ENCODE measurements around the gene ADGRL3. TPM values are rescaled to one million over a fixed set of nuclear protein-coding genes. Genes with fewer than 3 reads are reported as not detected.

ADGRL3 gene
- polyA plus RNA-seq: not detected

GRCh38 chr4:61200187-61200915, at the start of gene ADGRL3:
TSS of gene ADGRL3 (plus strand) at chr4:61200326.
- H3K27ac Mint-ChIP-seq: no peak within 1 kb of the TSS
- no peaks in the 10 kb centered on the region for H3K36me3 Mint-ChIP-seq
- H3K4me1 Mint-ChIP-seq: no peaks in the 10 kb centered on the region
- no peak within 1 kb of the TSS for H3K4me3 Mint-ChIP-seq
- peaks cover 31% of the 10 kb centered on the region for H3K27me3 Mint-ChIP-seq
- peaks cover 2 to 7% (median 6%) of the 10 kb centered on the region in 3 donors for H3K9me3 Mint-ChIP-seq

GRCh38 chr4:61152433-61152832, 47.7 kb upstream of the ADGRL3 start:
- no peaks in the 10 kb centered on the region for H3K36me3 Mint-ChIP-seq
- no peaks in the 10 kb centered on the region for H3K27me3 Mint-ChIP-seq
- H3K4me3 Mint-ChIP-seq: no peak overlapping the region
- H3K9me3 Mint-ChIP-seq: peaks cover 0 to 5% (median 2%) of the 10 kb centered on the region in 3 donors
- no peak overlapping the region for H3K27ac Mint-ChIP-seq
- H3K4me1 Mint-ChIP-seq: peaks cover 0 to 1% (median 0%) of the 10 kb centered on the region in 3 donors

- Mint-ChIP-seq H3K9me3 (peaks cover 0 to 4% (median 4%) of the 10 kb centered on the region in 3 donors), H3K4me1 (peaks cover 0 to 2% (median 0%) of the 10 kb centered on the region in 3 donors), H3K27ac (no peak overlapping the region), H3K27me3 (no peaks in the 10 kb centered on the region), H3K4me3 (no peak overlapping the region), H3K36me3 (no peaks in the 10 kb centered on the region)
Measured at GRCh38 chr4:61160478-61160877, 39.6 kb upstream of the ADGRL3 start.

- Mint-ChIP-seq H3K27me3 (no peaks in the 10 kb centered on the region), H3K27ac (no peak overlapping the region), H3K36me3 (no peaks in the 10 kb centered on the region), H3K9me3 (peaks cover 0 to 4% (median 4%) of the 10 kb centered on the region in 3 donors), H3K4me3 (no peak overlapping the region), H3K4me1 (peaks cover 0 to 2% (median 0%) of the 10 kb centered on the region in 3 donors)
Measured at GRCh38 chr4:61162116-61162515, 38.0 kb upstream of the ADGRL3 start.

GRCh38 chr4:61173799-61174198, 26.3 kb upstream of the ADGRL3 start:
- Mint-ChIP-seq H3K4me1 (no peaks in the 10 kb centered on the region), H3K27me3 (no peaks in the 10 kb centered on the region), H3K4me3 (no peak overlapping the region), H3K9me3 (peaks cover 1 to 5% (median 3%) of the 10 kb centered on the region in 3 donors), H3K36me3 (no peaks in the 10 kb centered on the region), H3K27ac (no peak overlapping the region)

- peaks cover 0 to 3% (median 1%) of the 10 kb centered on the region in 3 donors for H3K9me3 Mint-ChIP-seq
- no peaks in the 10 kb centered on the region for H3K27me3 Mint-ChIP-seq
- no peak overlapping the region for H3K4me3 Mint-ChIP-seq
- H3K4me1 Mint-ChIP-seq: no peaks in the 10 kb centered on the region
- no peak overlapping the region for H3K27ac Mint-ChIP-seq
- H3K36me3 Mint-ChIP-seq: no peaks in the 10 kb centered on the region
Measured at GRCh38 chr4:61175495-61175894, 24.6 kb upstream of the ADGRL3 start.

GRCh38 chr4:61177367-61177766, 22.8 kb upstream of the ADGRL3 start:
- H3K36me3 Mint-ChIP-seq: no peaks in the 10 kb centered on the region
- peaks cover 0 to 2% (median 1%) of the 10 kb centered on the region in 3 donors for H3K9me3 Mint-ChIP-seq
- no peaks in the 10 kb centered on the region for H3K27me3 Mint-ChIP-seq
- H3K4me1 Mint-ChIP-seq: no peaks in the 10 kb centered on the region
- H3K27ac Mint-ChIP-seq: peak overlapping the region in 1 of 3 donors; percentile 19
- no peak overlapping the region for H3K4me3 Mint-ChIP-seq

- no peaks in the 10 kb centered on the region for H3K27me3 Mint-ChIP-seq
- H3K36me3 Mint-ChIP-seq: no peaks in the 10 kb centered on the region
- H3K27ac Mint-ChIP-seq: no peak overlapping the region
- H3K4me1 Mint-ChIP-seq: no peaks in the 10 kb centered on the region
- no peak overlapping the region for H3K4me3 Mint-ChIP-seq
- H3K9me3 Mint-ChIP-seq: peaks cover 5 to 9% (median 7%) of the 10 kb centered on the region in 3 donors
Measured at GRCh38 chr4:61180405-61180804, 19.7 kb upstream of the ADGRL3 start.

GRCh38 chr4:61182915-61183314, 17.2 kb upstream of the ADGRL3 start:
- H3K27ac Mint-ChIP-seq: no peak overlapping the region

GRCh38 chr4:61185288-61185687, 14.8 kb upstream of the ADGRL3 start:
- no peaks in the 10 kb centered on the region for H3K4me1 Mint-ChIP-seq
- no peak overlapping the region for H3K27ac Mint-ChIP-seq
- H3K36me3 Mint-ChIP-seq: no peaks in the 10 kb centered on the region
- H3K9me3 Mint-ChIP-seq: peaks cover 8 to 16% (median 11%) of the 10 kb centered on the region in 3 donors
- no peak overlapping the region for H3K4me3 Mint-ChIP-seq
- no peaks in the 10 kb centered on the region for H3K27me3 Mint-ChIP-seq

More at GRCh38 chr4:61182915-61183314, 17.2 kb upstream of the ADGRL3 start:
- Mint-ChIP-seq H3K4me1 (no peaks in the 10 kb centered on the region), H3K27me3 (no peaks in the 10 kb centered on the region), H3K9me3 (peaks cover 4 to 12% (median 7%) of the 10 kb centered on the region in 3 donors), H3K4me3 (no peak overlapping the region), H3K36me3 (no peaks in the 10 kb centered on the region)

GRCh38 chr4:61192392-61192791, 7.7 kb upstream of the ADGRL3 start:
- no peak overlapping the region for H3K27ac Mint-ChIP-seq
- no peaks in the 10 kb centered on the region for H3K36me3 Mint-ChIP-seq
- no peak overlapping the region for H3K4me3 Mint-ChIP-seq
- H3K27me3 Mint-ChIP-seq: no peaks in the 10 kb centered on the region
- H3K4me1 Mint-ChIP-seq: no peaks in the 10 kb centered on the region
- H3K9me3 Mint-ChIP-seq: peaks cover 5 to 14% (median 10%) of the 10 kb centered on the region in 3 donors

GRCh38 chr4:61193863-61194262, 6.3 kb upstream of the ADGRL3 start:
- Mint-ChIP-seq H3K36me3 (no peaks in the 10 kb centered on the region), H3K9me3 (peaks cover 4 to 12% (median 10%) of the 10 kb centered on the region in 3 donors), H3K4me1 (no peaks in the 10 kb centered on the region), H3K27ac (no peak overlapping the region), H3K4me3 (no peak overlapping the region), H3K27me3 (peaks cover 3% of the 10 kb centered on the region)

GRCh38 chr4:61194571-61194970, 5.6 kb upstream of the ADGRL3 start:
- Mint-ChIP-seq H3K4me3 (no peak overlapping the region), H3K9me3 (peaks cover 4 to 10% (median 9%) of the 10 kb centered on the region in 3 donors), H3K36me3 (no peaks in the 10 kb centered on the region), H3K27me3 (peaks cover 9% of the 10 kb centered on the region), H3K27ac (no peak overlapping the region), H3K4me1 (no peaks in the 10 kb centered on the region)

- Mint-ChIP-seq H3K27ac (no peak overlapping the region), H3K4me3 (no peak overlapping the region), H3K4me1 (no peaks in the 10 kb centered on the region), H3K27me3 (peaks cover 12% of the 10 kb centered on the region), H3K9me3 (peaks cover 5 to 9% (median 7%) of the 10 kb centered on the region in 3 donors), H3K36me3 (no peaks in the 10 kb centered on the region)
Measured at GRCh38 chr4:61195101-61195500, 5.0 kb upstream of the ADGRL3 start.

GRCh38 chr4:61198686-61199085, 1.4 kb upstream of the ADGRL3 start:
- H3K27me3 Mint-ChIP-seq: peaks cover 31% of the 10 kb centered on the region
- H3K4me3 Mint-ChIP-seq: peak overlapping the region in 1 of 4 donors; percentile 65
- H3K4me1 Mint-ChIP-seq: no peaks in the 10 kb centered on the region
- H3K27ac Mint-ChIP-seq: no peak overlapping the region
- no peaks in the 10 kb centered on the region for H3K36me3 Mint-ChIP-seq
- H3K9me3 Mint-ChIP-seq: peaks cover 3 to 8% (median 6%) of the 10 kb centered on the region in 3 donors

GRCh38 chr4:61199873-61200186, 296 bp upstream of the ADGRL3 start:
- Mint-ChIP-seq H3K27ac (no peak overlapping the region), H3K27me3 (peaks cover 31% of the 10 kb centered on the region), H3K4me1 (no peaks in the 10 kb centered on the region), H3K9me3 (peaks cover 2 to 6% (median 6%) of the 10 kb centered on the region in 3 donors), H3K36me3 (no peaks in the 10 kb centered on the region), H3K4me3 (no peak overlapping the region)
